Omental fat pad (tissue), 4 donors: ENCODE data around the gene OR52J3. TPM values are rescaled to one million over a fixed set of nuclear protein-coding genes. Genes with fewer than 3 reads are reported as not detected.
"Not testable (repeated sequence)": the region's sequence is repeated elsewhere in the genome, so short reads cannot be mapped to it uniquely, and the experiment has no call there.

Experiments
- ATAC-seq: fragments of 150-250 bp; one replicate; pipeline ENCODE4 v1.9.1; 2016; ENCODE audit warnings: mild to moderate bottlenecking, moderate library complexity; ENCODE audit not compliant: low FRiP score
- DNase-seq: peaks from one replicate; pipeline ENCODE4 v3.0.0-alpha.2; 2019; ENCODE audit warnings: low spot score
- total RNA-seq, 4 donors: library from RNA; depleted of rRNA; stranded (reverse); fragments of >200 nt; gene quantifications; one replicate each; pipeline ENCODE4 v1.1.0, GENCODE V29; 2016
- TF ChIP-seq, protein P1 (sequence below), 3 donors: fragments of 450-650 bp; IDR thresholded peaks; one replicate each; pipeline ENCODE4 v1.5.1; 2016 to 2017; ENCODE audit warnings: antibody characterized with exemption in 3 of 3, mild to moderate bottlenecking in 3 of 3, moderate library complexity in 2 of 3

OR52J3 gene
- total RNA-seq, 4 donors from 2014 or later: not detected

GRCh38 chr11:5037926-5038325 lies 8.4 kb upstream of the OR52J3 start:
- DNase-seq (no peak), ATAC-seq (no peak)
- TF ChIP-seq, protein P1, sequence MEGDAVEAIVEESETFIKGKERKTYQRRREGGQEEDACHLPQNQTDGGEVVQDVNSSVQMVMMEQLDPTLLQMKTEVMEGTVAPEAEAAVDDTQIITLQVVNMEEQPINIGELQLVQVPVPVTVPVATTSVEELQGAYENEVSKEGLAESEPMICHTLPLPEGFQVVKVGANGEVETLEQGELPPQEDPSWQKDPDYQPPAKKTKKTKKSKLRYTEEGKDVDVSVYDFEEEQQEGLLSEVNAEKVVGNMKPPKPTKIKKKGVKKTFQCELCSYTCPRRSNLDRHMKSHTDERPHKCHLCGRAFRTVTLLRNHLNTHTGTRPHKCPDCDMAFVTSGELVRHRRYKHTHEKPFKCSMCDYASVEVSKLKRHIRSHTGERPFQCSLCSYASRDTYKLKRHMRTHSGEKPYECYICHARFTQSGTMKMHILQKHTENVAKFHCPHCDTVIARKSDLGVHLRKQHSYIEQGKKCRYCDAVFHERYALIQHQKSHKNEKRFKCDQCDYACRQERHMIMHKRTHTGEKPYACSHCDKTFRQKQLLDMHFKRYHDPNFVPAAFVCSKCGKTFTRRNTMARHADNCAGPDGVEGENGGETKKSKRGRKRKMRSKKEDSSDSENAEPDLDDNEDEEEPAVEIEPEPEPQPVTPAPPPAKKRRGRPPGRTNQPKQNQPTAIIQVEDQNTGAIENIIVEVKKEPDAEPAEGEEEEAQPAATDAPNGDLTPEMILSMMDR (IDR thresholded peaks at IDR 0.05): no peak

- TF ChIP-seq, protein P1 (IDR thresholded peaks at IDR 0.05): no peak
- ATAC-seq: no peak
- DNase-seq: no peak
Measured at GRCh38 chr11:5038341-5038740, 8.0 kb upstream of the OR52J3 start.

GRCh38 chr11:5040876-5041275 lies 5.5 kb upstream of the OR52J3 start:
- ATAC-seq (no peak), DNase-seq (no peak)
- TF ChIP-seq, protein P1 (IDR thresholded peaks at IDR 0.05): no peak

- ATAC-seq: no peak
- TF ChIP-seq, protein P1 (IDR thresholded peaks at IDR 0.05): no peak
Measured at GRCh38 chr11:5042091-5042490, 4.2 kb upstream of the OR52J3 start.

DNA sequence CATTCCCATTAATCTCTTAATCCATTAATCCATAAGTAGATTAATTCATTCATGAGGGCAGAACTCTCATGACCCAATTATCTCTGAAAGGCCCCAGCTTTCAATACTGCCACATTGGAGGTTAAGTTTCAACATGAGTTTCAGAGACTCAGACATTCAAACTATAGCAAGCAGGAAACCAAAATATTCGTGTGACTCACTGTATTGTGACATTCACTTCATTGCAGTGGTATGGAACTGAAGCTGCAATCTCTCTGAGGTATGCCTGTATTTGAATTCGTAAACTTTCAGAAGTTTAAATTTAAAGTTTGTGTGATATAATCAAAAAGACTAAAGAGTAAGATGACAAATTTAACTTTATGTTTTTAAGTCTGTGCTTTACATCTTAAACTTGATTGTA lies 2.9 kb upstream of the OR52J3 start:
- DNase-seq: no peak
- no peak for ATAC-seq

More at GRCh38 chr11:5042091-5042490, 4.2 kb upstream of the OR52J3 start:
- DNase-seq: no peak

DNA sequence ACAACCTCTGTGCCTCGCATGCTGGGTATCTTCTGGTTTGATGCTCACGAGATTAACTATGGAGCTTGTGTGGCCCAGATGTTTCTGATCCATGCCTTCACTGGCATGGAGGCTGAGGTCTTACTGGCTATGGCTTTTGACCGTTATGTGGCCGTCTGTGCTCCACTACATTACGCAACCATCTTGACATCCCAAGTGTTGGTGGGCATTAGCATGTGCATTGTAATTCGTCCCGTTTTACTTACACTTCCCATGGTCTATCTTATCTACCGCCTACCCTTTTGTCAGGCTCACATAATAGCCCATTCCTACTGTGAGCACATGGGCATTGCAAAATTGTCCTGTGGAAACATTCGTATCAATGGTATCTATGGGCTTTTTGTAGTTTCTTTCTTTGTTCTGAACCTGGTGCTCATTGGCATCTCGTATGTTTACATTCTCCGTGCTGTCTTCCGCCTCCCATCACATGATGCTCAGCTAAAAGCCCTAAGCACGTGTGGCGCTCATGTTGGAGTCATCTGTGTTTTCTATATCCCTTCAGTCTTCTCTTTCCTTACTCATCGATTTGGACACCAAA lies 516 bp downstream of the OR52J3 start:
- TF ChIP-seq, protein P1 (IDR thresholded peaks at IDR 0.05): no peak
- DNase-seq: no peak
- ATAC-seq: no peak

More for the DNA sequence above, 2.9 kb upstream of the OR52J3 start:
- TF ChIP-seq, protein P1 (IDR thresholded peaks at IDR 0.05): no peak

GRCh38 chr11:5058679-5059078 lies 12.4 kb downstream of the OR52J3 start:
- not testable (repeated sequence) for ATAC-seq, DNase-seq
